ENCODE results near the gene HERPUD1. TPM values are rescaled to one million over a fixed set of nuclear protein-coding genes. Genes with fewer than 3 reads are reported as not detected.
"Not testable (repeated sequence)": the region's sequence is repeated elsewhere in the genome, so short reads cannot be mapped to it uniquely, and the experiment has no call there.

The HERPUD1 gene
- total RNA-seq, 1 experiment from 2014 or later, result 99.4 TPM

DNA sequence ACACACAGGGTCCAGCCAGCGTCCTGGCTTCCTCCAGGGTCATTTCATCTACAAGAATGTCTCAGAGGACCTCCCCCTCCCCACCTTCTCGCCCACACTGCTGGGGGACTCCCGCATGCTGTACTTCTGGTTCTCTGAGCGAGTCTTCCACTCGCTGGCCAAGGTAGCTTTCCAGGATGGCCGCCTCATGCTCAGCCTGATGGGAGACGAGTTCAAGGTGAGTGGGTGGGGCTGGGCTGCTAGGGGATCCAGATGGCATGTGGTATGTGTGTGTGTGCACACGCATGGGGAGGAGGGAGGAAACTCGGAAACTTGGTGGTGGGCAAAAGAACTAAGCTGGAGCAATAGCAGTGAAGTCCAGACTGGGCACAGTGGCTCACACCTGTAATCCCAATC, 41.4 kb downstream of the HERPUD1 start:
- no peak for TF ChIP-seq CTCF (conservative IDR thresholded peaks at IDR 0.05; ENCODE audit: low read depth, low read length)
- no peak for TF ChIP-seq EZH2 (IDR thresholded peaks at IDR 0.05; ENCODE audit: borderline replicate concordance, low read depth, low read length, poor library complexity, severe bottlenecking)
- intact Hi-C loops (cut with micrococcal nuclease; ENCODE audit: unreplicated experiment), result no loop called here
- DNase-seq (ENCODE audit: low spot score), result no peak
- no peak overlapping the region for H3K27ac ChIP-seq (ENCODE audit: low read depth, low read length, poor library complexity, severe bottlenecking)
- ChIA-PET CTCF (interaction anchor here (0.7 kb wide), 1 partner anchor 9 kb away, joined by 3 read pairs; no protein-coding TSS in a partner anchor), POLR2A (ENCODE audit: low non-redundant PET) (no interaction called here)
- H3K4me3 ChIP-seq (ENCODE audit: low read depth, low read length, poor library complexity, severe bottlenecking), result no peak overlapping the region
- no peaks in the 10 kb centered on the region for H3K36me3 ChIP-seq (ENCODE audit: insufficient read depth, low read length, poor library complexity, severe bottlenecking)
- no peaks in the 10 kb centered on the region for H3K27me3 ChIP-seq (replicated peaks; ENCODE audit: insufficient read depth, low read depth, low read length, poor library complexity)
- no peaks in the 10 kb centered on the region for H3K9me3 ChIP-seq (ENCODE audit: low read depth, low read length, poor library complexity, severe bottlenecking)
- no TSS peak for BruUV-seq (replicated peaks)
- H3K4me1 ChIP-seq (ENCODE audit: insufficient read depth, low read length, poor library complexity, severe bottlenecking), result no peaks in the 10 kb centered on the region

DNA sequence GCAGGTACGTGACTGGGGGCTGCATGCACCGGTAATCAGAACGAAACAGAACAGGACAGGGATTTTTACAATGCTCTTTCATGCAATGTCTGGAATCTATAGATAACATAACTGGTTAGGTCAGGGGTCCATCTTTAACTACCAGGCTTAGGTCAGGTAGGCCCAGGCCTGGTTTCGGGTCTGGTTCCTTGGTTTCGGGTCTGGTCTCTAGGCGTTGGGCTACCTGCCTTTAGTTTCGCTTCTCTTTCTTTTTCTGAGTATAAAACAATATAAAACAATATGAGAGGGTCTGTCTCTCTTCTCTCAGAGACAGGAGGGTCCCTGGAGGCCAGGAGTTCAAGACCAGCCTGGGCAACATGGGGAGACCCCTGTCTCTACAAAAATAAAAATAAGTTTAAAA, 42.0 kb downstream of the HERPUD1 start:
- H3K27me3 ChIP-seq (replicated peaks; ENCODE audit: insufficient read depth, low read depth, low read length, poor library complexity); BruUV-seq (replicated peaks); H3K9me3 ChIP-seq (ENCODE audit: low read depth, low read length, poor library complexity, severe bottlenecking); DNase-seq (ENCODE audit: low spot score); H3K4me3 ChIP-seq (ENCODE audit: low read depth, low read length, poor library complexity, severe bottlenecking); H3K4me1 ChIP-seq (ENCODE audit: insufficient read depth, low read length, poor library complexity, severe bottlenecking); intact Hi-C loops (cut with micrococcal nuclease; ENCODE audit: unreplicated experiment); H3K36me3 ChIP-seq (ENCODE audit: insufficient read depth, low read length, poor library complexity, severe bottlenecking); POLR2A ChIA-PET (ENCODE audit: low non-redundant PET); H3K27ac ChIP-seq (ENCODE audit: low read depth, low read length, poor library complexity, severe bottlenecking): not testable (repeated sequence)
- CTCF ChIA-PET, result interaction anchor here (0.7 kb wide), 1 partner anchor 10 kb away, joined by 3 read pairs; no protein-coding TSS in a partner anchor

GRCh38 chr16:56974549-56975300, 42.8 kb downstream of the HERPUD1 start:
- POLR2A ChIA-PET (ENCODE audit: low non-redundant PET), result no interaction called here

More at GRCh38 chr16:56974549-56975300, 42.8 kb downstream of the HERPUD1 start:
- DNase-seq (ENCODE audit: low spot score), result no peak
- CTCF ChIA-PET, result no interaction called here
- intact Hi-C loops (cut with micrococcal nuclease; ENCODE audit: unreplicated experiment), result no loop called here
- BruUV-seq (replicated peaks), result no TSS peak
- TF ChIP-seq EZH2 (IDR thresholded peaks at IDR 0.05; ENCODE audit: borderline replicate concordance, low read depth, low read length, poor library complexity, severe bottlenecking), result no peak
- no peak for TF ChIP-seq CTCF (conservative IDR thresholded peaks at IDR 0.05; ENCODE audit: low read depth, low read length)
- Histone ChIP-seq H3K4me3 (ENCODE audit: low read depth, low read length, poor library complexity, severe bottlenecking) (no peak overlapping the region), H3K4me1 (ENCODE audit: insufficient read depth, low read length, poor library complexity, severe bottlenecking) (no peaks in the 10 kb centered on the region), H3K36me3 (ENCODE audit: insufficient read depth, low read length, poor library complexity, severe bottlenecking) (no peaks in the 10 kb centered on the region), H3K27ac (ENCODE audit: low read depth, low read length, poor library complexity, severe bottlenecking) (no peak overlapping the region), H3K27me3 (replicated peaks; ENCODE audit: insufficient read depth, low read depth, low read length, poor library complexity) (no peaks in the 10 kb centered on the region), H3K9me3 (ENCODE audit: low read depth, low read length, poor library complexity, severe bottlenecking) (no peaks in the 10 kb centered on the region)
